ENCODE data around the gene LURAP1L. TPM values are rescaled to one million over a fixed set of nuclear protein-coding genes. Genes with fewer than 3 reads are reported as not detected.

LURAP1L gene
- total and polyA plus RNA-seq, 7 experiments from 2014 or later, result not detected

DNA sequence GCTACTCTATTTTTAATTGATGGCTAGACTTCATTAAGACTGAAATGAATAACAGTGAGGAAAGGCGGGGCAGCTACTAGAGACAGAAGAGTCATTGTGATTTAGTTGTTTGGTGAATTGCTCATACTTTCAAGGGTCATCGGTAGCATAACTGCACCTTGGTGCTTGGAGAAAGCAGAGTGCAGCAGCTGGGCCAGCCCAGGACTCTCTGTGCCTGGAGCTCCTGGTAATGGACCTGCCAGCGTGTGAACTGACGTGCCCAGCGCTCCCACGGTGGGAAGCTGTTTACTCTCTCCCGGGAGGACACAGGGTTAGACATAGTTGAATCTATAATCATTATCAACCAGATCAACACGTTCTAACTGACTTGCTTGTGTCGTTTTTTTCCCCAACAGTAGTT, 42.9 kb downstream of the LURAP1L start:
- Mint-ChIP-seq H3K36me3 (no peaks in the 10 kb centered on the region), H3K4me1 (no peaks in the 10 kb centered on the region), H3K27ac (no peak overlapping the region), H3K27me3 (no peaks in the 10 kb centered on the region), H3K4me3 (no peak overlapping the region), H3K9me3 (peaks cover 0 to 24% (median 6%) of the 10 kb centered on the region in 11 donors)
- ChIA-PET POLR2A (interaction anchor here (0.6 kb wide), 1 partner anchor 786 kb away, joined by 4 read pairs; no protein-coding TSS in a partner anchor), CTCF (no interaction called here)
- intact Hi-C loops (cut with micrococcal nuclease), result no loop called here
- DNase-seq, result no peak
- H3K27me3 ChIP-seq (ENCODE audit: control insufficient read depth in 2 of 2, insufficient read depth in 2 of 2, low read length in 2 of 2), result no peaks in the 10 kb centered on the region
- H3K9me3 ChIP-seq (ENCODE audit: control insufficient read depth in 2 of 3, low read length in 3 of 3), result no peaks in the 10 kb centered on the region
- no peaks in the 10 kb centered on the region for H3K4me1 ChIP-seq (ENCODE audit: control insufficient read depth in 2 of 2, insufficient read depth in 2 of 2, low read length in 2 of 2)
- H3K4me3 ChIP-seq (ENCODE audit: low read length), result no peak overlapping the region
- no peaks in the 10 kb centered on the region for H3K36me3 ChIP-seq (ENCODE audit: control insufficient read depth in 2 of 3, insufficient read depth in 3 of 3, low read length in 3 of 3)
- no peak overlapping the region for H3K27ac ChIP-seq (ENCODE audit: low read depth, low read length)
- no peak for ATAC-seq

- Mint-ChIP-seq H3K27me3 (no peaks in the 10 kb centered on the region), H3K27ac (no peak overlapping the region), H3K4me1 (no peaks in the 10 kb centered on the region), H3K36me3 (no peaks in the 10 kb centered on the region), H3K9me3 (peaks cover 0 to 24% (median 6%) of the 10 kb centered on the region in 11 donors), H3K4me3 (no peak overlapping the region)
- ChIA-PET CTCF (no interaction called here), POLR2A (interaction anchor here (0.6 kb wide), 1 partner anchor 787 kb away, joined by 4 read pairs; no protein-coding TSS in a partner anchor)
- no peak overlapping the region for H3K4me3 ChIP-seq (ENCODE audit: low read length)
- ATAC-seq, result no peak
- H3K36me3 ChIP-seq (ENCODE audit: control insufficient read depth in 2 of 3, insufficient read depth in 3 of 3, low read length in 3 of 3), result no peaks in the 10 kb centered on the region
- H3K9me3 ChIP-seq (ENCODE audit: control insufficient read depth in 2 of 3, low read length in 3 of 3), result no peaks in the 10 kb centered on the region
- no peak for DNase-seq
- no peaks in the 10 kb centered on the region for H3K27me3 ChIP-seq (ENCODE audit: control insufficient read depth in 2 of 2, insufficient read depth in 2 of 2, low read length in 2 of 2)
- no peak overlapping the region for H3K27ac ChIP-seq (ENCODE audit: low read depth, low read length)
- H3K4me1 ChIP-seq (ENCODE audit: control insufficient read depth in 2 of 2, insufficient read depth in 2 of 2, low read length in 2 of 2), result no peaks in the 10 kb centered on the region
- intact Hi-C loops (cut with micrococcal nuclease), result no loop called here
Measured at GRCh38 chr9:12818431-12819000, 43.7 kb downstream of the LURAP1L start.

DNA sequence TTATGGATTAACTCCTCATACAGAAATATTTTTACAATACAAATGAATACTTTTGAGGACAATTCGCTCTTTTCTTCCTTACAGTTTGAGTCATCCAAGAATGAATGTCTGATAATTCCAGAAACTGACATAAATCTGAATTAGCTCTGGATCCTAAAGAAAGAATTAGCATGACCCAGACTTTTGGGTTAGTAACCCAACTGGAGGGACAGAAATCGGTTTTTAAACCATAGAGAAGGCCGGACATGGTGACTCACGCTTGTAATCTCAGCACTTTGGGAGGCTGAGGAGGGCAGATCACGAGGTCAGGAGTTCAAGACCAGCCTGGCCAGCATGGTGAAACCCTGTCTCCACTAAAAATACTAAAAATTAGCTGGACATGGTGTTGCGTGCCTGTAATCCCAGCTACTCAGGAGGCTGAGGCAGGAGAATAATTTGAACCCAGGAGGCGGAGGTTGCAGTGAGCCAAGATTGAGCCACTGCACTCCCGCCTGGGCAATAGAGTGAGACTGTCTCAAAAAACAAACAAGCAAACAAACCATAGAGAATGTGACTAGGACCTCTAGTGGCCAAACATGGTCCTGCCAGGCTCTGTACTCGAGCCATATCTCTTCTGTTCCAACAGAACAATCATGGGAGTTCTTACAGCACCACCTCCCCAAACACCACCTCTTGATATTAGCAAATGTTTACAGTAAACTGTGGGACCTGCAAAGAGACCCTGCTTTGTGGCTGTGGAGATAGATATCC, 44.8 kb downstream of the LURAP1L start:
- Histone ChIP-seq H3K36me3 (ENCODE audit: control insufficient read depth in 2 of 3, insufficient read depth in 3 of 3, low read length in 3 of 3) (no peaks in the 10 kb centered on the region), H3K4me1 (ENCODE audit: control insufficient read depth in 2 of 2, insufficient read depth in 2 of 2, low read length in 2 of 2) (no peaks in the 10 kb centered on the region), H3K27me3 (ENCODE audit: control insufficient read depth in 2 of 2, insufficient read depth in 2 of 2, low read length in 2 of 2) (no peaks in the 10 kb centered on the region), H3K4me3 (ENCODE audit: low read length) (no peak overlapping the region), H3K27ac (ENCODE audit: low read depth, low read length) (no peak overlapping the region), H3K9me3 (ENCODE audit: control insufficient read depth in 2 of 3, low read length in 3 of 3) (no peaks in the 10 kb centered on the region)
- Mint-ChIP-seq H3K9me3 (peaks cover 0 to 24% (median 6%) of the 10 kb centered on the region in 11 donors), H3K4me3 (no peak overlapping the region), H3K27ac (no peak overlapping the region), H3K4me1 (no peaks in the 10 kb centered on the region), H3K36me3 (no peaks in the 10 kb centered on the region), H3K27me3 (no peaks in the 10 kb centered on the region)
- ATAC-seq (no peak), DNase-seq (no peak)
- POLR2A ChIA-PET, result no interaction called here
- intact Hi-C loops (cut with micrococcal nuclease), result no loop called here
- CTCF ChIA-PET, result no interaction called here

DNA sequence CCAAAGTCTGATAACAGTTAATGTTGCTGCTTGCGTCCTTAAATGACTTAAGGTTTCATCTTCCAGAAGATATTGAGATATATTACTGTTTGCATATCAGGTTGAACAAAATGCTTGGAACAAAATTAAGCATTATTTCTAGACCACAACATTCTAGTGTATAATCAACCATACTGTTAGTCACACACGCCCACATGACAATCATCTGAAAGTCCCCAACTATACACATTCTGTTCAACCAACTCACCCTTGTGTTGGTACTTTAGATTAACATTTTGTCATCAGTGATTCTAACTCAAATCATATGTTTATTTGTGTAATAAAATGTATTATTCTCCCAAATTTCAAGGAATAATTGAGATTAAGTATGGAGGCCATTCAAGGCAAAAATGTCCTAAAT, 47.3 kb downstream of the LURAP1L start:
- no peak overlapping the region for H3K27ac ChIP-seq (ENCODE audit: low read depth, low read length)
- Mint-ChIP-seq H3K9me3 (peaks cover 0 to 16% (median 3%) of the 10 kb centered on the region in 11 donors), H3K4me3 (no peak overlapping the region), H3K27ac (no peak overlapping the region), H3K36me3 (no peaks in the 10 kb centered on the region), H3K4me1 (no peaks in the 10 kb centered on the region), H3K27me3 (no peaks in the 10 kb centered on the region)
- no peak overlapping the region for H3K4me3 ChIP-seq (ENCODE audit: low read length)
- intact Hi-C loops (cut with micrococcal nuclease), result no loop called here
- CTCF ChIA-PET, result no interaction called here
- peaks cover 0 to 2% (median 0%) of the 10 kb centered on the region in 3 experiments for H3K9me3 ChIP-seq (ENCODE audit: control insufficient read depth in 2 of 3, low read length in 3 of 3)
- ATAC-seq, result no peak
- DNase-seq, result no peak
- H3K36me3 ChIP-seq (ENCODE audit: control insufficient read depth in 2 of 3, insufficient read depth in 3 of 3, low read length in 3 of 3), result no peaks in the 10 kb centered on the region
- POLR2A ChIA-PET, result no interaction called here
- no peaks in the 10 kb centered on the region for H3K27me3 ChIP-seq (ENCODE audit: control insufficient read depth in 2 of 2, insufficient read depth in 2 of 2, low read length in 2 of 2)
- H3K4me1 ChIP-seq (ENCODE audit: control insufficient read depth in 2 of 2, insufficient read depth in 2 of 2, low read length in 2 of 2), result no peaks in the 10 kb centered on the region

- no peak overlapping the region for H3K27ac ChIP-seq (ENCODE audit: low read depth, low read length)
- Mint-ChIP-seq H3K27ac (no peak overlapping the region), H3K27me3 (no peaks in the 10 kb centered on the region), H3K4me1 (no peaks in the 10 kb centered on the region), H3K9me3 (peaks cover 0 to 9% (median 3%) of the 10 kb centered on the region in 11 donors), H3K36me3 (no peaks in the 10 kb centered on the region), H3K4me3 (no peak overlapping the region)
- no peaks in the 10 kb centered on the region for H3K4me1 ChIP-seq (ENCODE audit: control insufficient read depth in 2 of 2, insufficient read depth in 2 of 2, low read length in 2 of 2)
- POLR2A ChIA-PET, result no interaction called here
- DNase-seq (no peak), ATAC-seq (no peak)
- H3K9me3 ChIP-seq (ENCODE audit: control insufficient read depth in 2 of 3, low read length in 3 of 3), result peaks cover 0 to 2% (median 0%) of the 10 kb centered on the region in 3 experiments
- intact Hi-C loops (cut with micrococcal nuclease), result no loop called here
- no peaks in the 10 kb centered on the region for H3K27me3 ChIP-seq (ENCODE audit: control insufficient read depth in 2 of 2, insufficient read depth in 2 of 2, low read length in 2 of 2)
- CTCF ChIA-PET, result no interaction called here
- no peak overlapping the region for H3K4me3 ChIP-seq (ENCODE audit: low read length)
- no peaks in the 10 kb centered on the region for H3K36me3 ChIP-seq (ENCODE audit: control insufficient read depth in 2 of 3, insufficient read depth in 3 of 3, low read length in 3 of 3)
Measured at GRCh38 chr9:12826924-12827565, 52.2 kb downstream of the LURAP1L start.

DNA sequence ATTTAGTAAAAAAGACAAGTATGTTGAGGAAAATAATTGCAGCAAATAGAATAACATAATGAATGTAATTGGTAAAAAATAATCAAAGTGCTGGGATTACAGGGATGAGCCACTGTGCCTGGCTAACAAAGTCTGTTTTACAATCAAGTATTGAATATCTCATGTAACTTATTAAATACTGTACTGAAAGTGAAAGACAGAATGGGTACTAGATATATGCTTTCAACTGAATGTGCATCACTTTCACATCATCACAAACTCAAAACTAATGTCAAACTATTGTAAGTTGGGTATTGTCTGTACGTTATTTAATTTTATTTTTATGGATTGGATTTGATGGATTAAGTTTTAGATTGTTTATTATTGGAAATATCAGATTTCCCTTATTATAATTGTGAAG, 58.9 kb downstream of the LURAP1L start:
- Histone ChIP-seq H3K36me3 (ENCODE audit: control insufficient read depth in 2 of 3, insufficient read depth in 3 of 3, low read length in 3 of 3) (no peaks in the 10 kb centered on the region), H3K27ac (ENCODE audit: low read depth, low read length) (no peak overlapping the region), H3K4me3 (ENCODE audit: low read length) (no peak overlapping the region), H3K27me3 (ENCODE audit: control insufficient read depth in 2 of 2, insufficient read depth in 2 of 2, low read length in 2 of 2) (no peaks in the 10 kb centered on the region), H3K4me1 (ENCODE audit: control insufficient read depth in 2 of 2, insufficient read depth in 2 of 2, low read length in 2 of 2) (no peaks in the 10 kb centered on the region), H3K9me3 (ENCODE audit: control insufficient read depth in 2 of 3, low read length in 3 of 3) (no peaks in the 10 kb centered on the region)
- Mint-ChIP-seq H3K36me3 (no peaks in the 10 kb centered on the region), H3K4me1 (no peaks in the 10 kb centered on the region), H3K27ac (no peak overlapping the region), H3K4me3 (no peak overlapping the region), H3K9me3 (peaks cover 4 to 45% (median 7%) of the 10 kb centered on the region in 11 donors), H3K27me3 (no peaks in the 10 kb centered on the region)
- DNase-seq (no peak), ATAC-seq (no peak)
- intact Hi-C loops (cut with micrococcal nuclease), result no loop called here
- CTCF ChIA-PET, result no interaction called here
- POLR2A ChIA-PET, result no interaction called here

Data from naive thymus-derived CD4-positive, alpha-beta T cell (primary cell).